Effector CD4-positive, alpha-beta T cell (primary cell): Measurements from ENCODE around the gene PERM1.
A peak's percentile ranks its signal among the peaks of the same experiment; 100 is the strongest.
"Not testable (repeated sequence)": the region's sequence is repeated elsewhere in the genome, so short reads cannot be mapped to it uniquely, and the experiment has no call there.

Experiments used
- DNase-seq: peaks from one replicate; pipeline ENCODE4 v3.0.0-alpha.2; 2020

Gene PERM1

GRCh38 chr1:964691-965525 lies 17.0 kb downstream of the PERM1 start:
- no peak for DNase-seq

GRCh38 chr1:963746-964525 lies 18.0 kb downstream of the PERM1 start:
- DNase-seq: no peak

- no peak for DNase-seq
Measured at GRCh38 chr1:963301-963651, 18.6 kb downstream of the PERM1 start.

GRCh38 chr1:962381-963300 lies 19.3 kb downstream of the PERM1 start:
- DNase-seq: no peak

- DNase-seq: no peak
Measured at GRCh38 chr1:961132-961669, 20.7 kb downstream of the PERM1 start.

GRCh38 chr1:960363-961131 lies 21.3 kb downstream of the PERM1 start, which contains the start of gene KLHL17:
Gene KLHL17 (plus strand): TSS chr1:960584. CDS start chr1:960694, 110 bp downstream.
- DNase-seq: peak; percentile 78

- DNase-seq: no peak
Measured at GRCh38 chr1:959731-960362, 22.0 kb downstream of the PERM1 start.

GRCh38 chr1:958823-959730 lies 22.8 kb downstream of the PERM1 start, which contains the start of gene NOC2L:
Gene NOC2L (minus strand): TSS chr1:959256. CDS start chr1:959240, 16 bp downstream.
- peak; percentile 91 for DNase-seq

GRCh38 chr1:956636-957035 lies 25.3 kb downstream of the PERM1 start:
- no peak for DNase-seq

GRCh38 chr1:955474-955873 lies 26.4 kb downstream of the PERM1 start:
- DNase-seq: no peak

GRCh38 chr1:954927-955326 lies 27.0 kb downstream of the PERM1 start:
- DNase-seq: no peak

GRCh38 chr1:953524-954320 lies 28.2 kb downstream of the PERM1 start:
- no peak for DNase-seq

- no peak for DNase-seq
Measured at GRCh38 chr1:952603-953002, 29.3 kb downstream of the PERM1 start.

- DNase-seq: no peak
Measured at GRCh38 chr1:952201-952600, 29.7 kb downstream of the PERM1 start.

- no peak for DNase-seq
Measured at GRCh38 chr1:951364-951763, 30.5 kb downstream of the PERM1 start.

- no peak for DNase-seq
Measured at GRCh38 chr1:950881-951280, 31.0 kb downstream of the PERM1 start.

GRCh38 chr1:950268-950667 lies 31.6 kb downstream of the PERM1 start:
- DNase-seq: no peak

- no peak for DNase-seq
Measured at GRCh38 chr1:947958-948357, 33.9 kb downstream of the PERM1 start.

GRCh38 chr1:946811-947210 lies 35.1 kb downstream of the PERM1 start:
- not testable (repeated sequence) for DNase-seq
